CD4-positive, alpha-beta T cell (primary cell): ENCODE data around the gene WFDC2. TPM values are rescaled to one million over a fixed set of nuclear protein-coding genes. Genes with fewer than 3 reads are reported as not detected.

Source experiments
- ATAC-seq: fragments of 200-7000 bp; cut with Tn5 transposase; one replicate; pipeline ENCODE4 v1.10.0; 2022; ENCODE audit warnings: mild to moderate bottlenecking; ENCODE audit not compliant: poor library complexity
- CTCF ChIA-PET: fragments of 350-600 bp; sonication (Branson Sonifier 250); formaldehyde crosslinking; loops from one replicate; lab custom pipeline; 2021; ENCODE audit warnings: antibody characterized with exemption, inconsistent platforms; lab: Charles Lee
- POLR2A ChIA-PET: fragments of 350-600 bp; sonication (Branson Sonifier 250); formaldehyde crosslinking; loops from one replicate; lab custom pipeline; 2021; ENCODE audit warnings: antibody characterized with exemption, inconsistent platforms; lab: Charles Lee
- DNase-seq, 14 experiments: peaks; one replicate each; pipeline ENCODE4 v3.0.0-alpha.2; 2013 to 2020; ENCODE audit warnings: mixed read lengths in 2 of 14
- H3K27ac ChIP-seq, 2 donors: one replicate each; pipeline versions ENCODE4 v1.5.1 to v1.7.0; 2013; ENCODE audit warnings: low read length in 2 of 2, low read depth in 1 of 2, mild to moderate bottlenecking in 1 of 2
- H3K27me3 ChIP-seq, 2 experiments: 1 replicate in 1 of 2; 2 replicates in 1 of 2; pipeline versions ENCODE4 v1.6.1 to v1.7.0; 2013; ENCODE audit warnings: low read length in 2 of 2, control low read depth in 1 of 2, mild to moderate bottlenecking in 1 of 2, moderate library complexity in 1 of 2; ENCODE audit not compliant: insufficient read depth in 2 of 2, control insufficient read depth in 1 of 2
- H3K36me3 ChIP-seq: one replicate; pipeline ENCODE4 v1.6.1; 2013; ENCODE audit warnings: low read length, control low read depth; ENCODE audit not compliant: insufficient read depth
- H3K4me1 ChIP-seq: one replicate; pipeline ENCODE4 v1.6.1; 2013; ENCODE audit warnings: low read length, control low read depth; ENCODE audit not compliant: insufficient read depth
- H3K4me3 ChIP-seq: one replicate; pipeline ENCODE4 v1.5.1; 2013; ENCODE audit warnings: mild to moderate bottlenecking, low read length, moderate library complexity
- H3K9me3 ChIP-seq, 2 experiments: 1 replicate in 1 of 2; 2 replicates in 1 of 2; pipeline versions ENCODE4 v1.6.1 to v1.7.0; 2013; ENCODE audit warnings: low read length in 2 of 2, mild to moderate bottlenecking in 2 of 2, control low read depth in 1 of 2, moderate library complexity in 1 of 2; ENCODE audit not compliant: control insufficient read depth in 1 of 2, insufficient read depth in 1 of 2
- H3K27ac Mint-ChIP-seq: one replicate; pipeline ENCODE4 v1.8.0; 2020; ENCODE audit warnings: mixed read lengths
- H3K27me3 Mint-ChIP-seq: one replicate; pipeline ENCODE4 v1.8.0; 2021; ENCODE audit warnings: mixed read lengths
- H3K36me3 Mint-ChIP-seq: one replicate; pipeline ENCODE4 v1.8.0; 2021; ENCODE audit warnings: low read depth, mixed read lengths
- H3K4me1 Mint-ChIP-seq: one replicate; pipeline ENCODE4 v1.8.0; 2021; ENCODE audit warnings: low read depth, mixed read lengths
- H3K4me3 Mint-ChIP-seq: one replicate; pipeline ENCODE4 v1.8.0; 2020; ENCODE audit warnings: mild to moderate bottlenecking, mixed read lengths
- H3K9me3 Mint-ChIP-seq: one replicate; pipeline ENCODE4 v1.8.0; 2020; ENCODE audit warnings: mixed read lengths
- CTCF ChIP-seq: fragments of 200-600 bp; IDR thresholded peaks from one replicate; pipeline ENCODE4 v1.8.0; 2022; ENCODE audit warnings: antibody characterized with exemption, mild to moderate bottlenecking
- intact Hi-C, 2 experiments: fragments of 100-400 bp; cut with DNase I in 1 of 2; cut with micrococcal nuclease in 1 of 2; formaldehyde crosslinking; loops; one replicate each; pipeline versions ENCODE4 v1.15.1 to v1.9.0; 2023 to 2025; cut with DNase I, micrococcal nuclease
- total RNA-seq, 174 experiments: library from RNA in 2 of 174; stranded (reverse) in 2 of 174; gene quantifications; one replicate each; pipeline ENCODE4 v1.2.3 and lab custom pipeline; 2021 to 2026

WFDC2 gene
- total RNA-seq, 2 experiments from 2014 or later, result not detected

DNA sequence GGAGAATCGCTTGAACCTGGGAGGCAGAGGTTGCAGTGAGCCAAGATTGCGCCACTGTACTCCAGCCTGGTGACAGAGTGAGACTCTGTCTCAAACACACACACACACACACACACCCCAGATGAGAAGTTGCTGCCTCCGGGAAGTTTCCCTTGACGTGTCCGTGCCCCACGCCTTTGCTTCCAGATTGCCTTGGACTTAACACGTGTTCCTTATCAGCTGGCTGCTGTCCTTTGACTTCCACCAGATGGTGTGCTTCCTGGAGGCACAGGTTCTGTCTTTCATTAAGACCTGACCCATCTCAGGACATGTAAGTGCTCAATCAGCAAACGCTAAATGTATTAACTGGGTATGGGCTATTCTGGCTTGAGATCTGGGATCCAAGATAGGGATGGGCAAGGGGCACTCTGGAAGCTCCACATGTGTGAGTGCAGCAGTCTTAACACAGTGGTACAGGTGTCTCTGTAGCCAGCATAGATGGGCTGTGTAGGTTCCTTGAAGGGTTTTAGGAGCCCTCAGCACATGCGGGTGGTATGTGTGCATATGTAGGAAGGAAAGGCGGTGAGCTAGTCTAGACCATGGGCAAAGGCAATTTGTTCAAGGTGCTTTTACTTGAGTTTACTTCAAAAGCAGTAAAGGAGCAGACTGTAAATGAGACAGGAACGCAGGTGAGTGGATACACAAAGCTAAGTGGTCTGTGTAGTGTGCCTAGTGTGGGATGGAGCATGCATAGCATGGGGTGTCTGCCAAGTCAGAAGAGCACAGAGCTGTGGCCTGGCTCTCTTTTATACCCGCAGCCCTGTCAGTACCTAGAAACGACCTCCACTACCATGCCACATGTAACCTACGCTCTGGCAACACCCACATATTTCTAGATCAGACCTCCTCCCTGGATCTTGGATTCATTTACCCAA, 42.1 kb upstream of the WFDC2 start:
- no peak overlapping the region for H3K27ac ChIP-seq
- H3K9me3 ChIP-seq, result no peaks in the 10 kb centered on the region
- Mint-ChIP-seq H3K4me1 (no peaks in the 10 kb centered on the region), H3K27ac (no peak overlapping the region), H3K9me3 (no peaks in the 10 kb centered on the region), H3K36me3 (peaks cover 55% of the 10 kb centered on the region), H3K27me3 (no peaks in the 10 kb centered on the region), H3K4me3 (no peak overlapping the region)
- peaks cover 41% of the 10 kb centered on the region for H3K36me3 ChIP-seq
- H3K27me3 ChIP-seq, result no peaks in the 10 kb centered on the region
- CTCF ChIA-PET, result interaction anchor here (0.6 to 1.5 kb wide), 3 partner anchors 10 to 54 kb away, joined by 3 to 5 read pairs (median 3); no protein-coding TSS in a partner anchor
- TF ChIP-seq CTCF, result no peak
- POLR2A ChIA-PET, result interaction anchor here (3.8 kb wide), 1 partner anchor 54 kb away, joined by 13 read pairs; no protein-coding TSS in a partner anchor
- no peak overlapping the region for H3K4me3 ChIP-seq
- ATAC-seq, result no peak
- H3K4me1 ChIP-seq, result no peaks in the 10 kb centered on the region
- DNase-seq, result no peak
- intact Hi-C loops, result no loop called here

GRCh38 chr20:45429618-45430017, 39.9 kb upstream of the WFDC2 start:
- no peak for TF ChIP-seq CTCF

DNA sequence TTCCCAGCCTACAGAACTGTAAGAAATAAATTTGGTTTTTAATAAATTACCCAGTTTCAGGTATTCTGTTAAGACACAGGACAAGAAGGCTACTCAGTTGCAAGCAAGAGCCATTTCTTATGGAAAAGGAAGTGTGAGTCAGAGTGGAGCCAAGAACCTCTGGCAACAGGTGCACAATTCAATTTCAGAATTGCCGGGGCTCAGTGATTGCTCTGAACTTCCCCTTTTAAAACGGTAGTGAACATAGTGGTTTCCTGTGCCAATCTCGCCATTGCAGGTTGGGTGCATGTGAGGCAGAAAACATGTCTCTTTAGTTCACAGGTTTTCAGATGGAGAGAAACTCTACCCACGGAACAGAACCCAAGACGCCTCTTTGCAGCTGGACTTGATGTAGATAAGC, 37.3 kb upstream of the WFDC2 start:
- H3K4me3 Mint-ChIP-seq, result no peak overlapping the region
- H3K9me3 Mint-ChIP-seq, result no peaks in the 10 kb centered on the region
- intact Hi-C loops, result no loop called here
- H3K36me3 Mint-ChIP-seq, result peaks cover 17% of the 10 kb centered on the region
- Histone ChIP-seq H3K36me3 (peaks cover 6% of the 10 kb centered on the region), H3K27me3 (no peaks in the 10 kb centered on the region), H3K27ac (no peak overlapping the region), H3K4me1 (peaks cover 9% of the 10 kb centered on the region), H3K9me3 (no peaks in the 10 kb centered on the region), H3K4me3 (no peak overlapping the region)
- no peaks in the 10 kb centered on the region for H3K27me3 Mint-ChIP-seq
- peaks cover 7% of the 10 kb centered on the region for H3K4me1 Mint-ChIP-seq
- peak in 2 of 14 experiments; percentile 30 to 61 for DNase-seq
- no peak for ATAC-seq
- ChIA-PET CTCF (interaction anchor here (0.5 to 2.0 kb wide), 2 partner anchors 15 to 20 kb away, joined by 3 to 4 read pairs; no protein-coding TSS in a partner anchor), POLR2A (interaction anchor here (1.0 kb wide), 1 partner anchor 16 kb away, joined by 6 read pairs; the partner anchor contains the start of gene PIGT)
- H3K27ac Mint-ChIP-seq, result no peak overlapping the region
- no peak for TF ChIP-seq CTCF

More at GRCh38 chr20:45429618-45430017, 39.9 kb upstream of the WFDC2 start:
- no peak overlapping the region for H3K27ac ChIP-seq
- H3K4me3 ChIP-seq, result no peak overlapping the region
- no peaks in the 10 kb centered on the region for H3K27me3 ChIP-seq
- ChIA-PET POLR2A (interaction anchor here (1.2 to 3.8 kb wide), 2 partner anchors 14 to 56 kb away, joined by 6 to 13 read pairs; partner anchors contain the start of gene PIGT), CTCF (interaction anchor here (1.2 kb wide), 1 partner anchor 56 kb away, joined by 3 read pairs; no protein-coding TSS in a partner anchor)
- H3K27ac Mint-ChIP-seq, result no peak overlapping the region
- no peaks in the 10 kb centered on the region for H3K27me3 Mint-ChIP-seq
- peaks cover 42% of the 10 kb centered on the region for H3K36me3 Mint-ChIP-seq
- H3K4me1 ChIP-seq, result no peaks in the 10 kb centered on the region
- H3K9me3 Mint-ChIP-seq, result no peaks in the 10 kb centered on the region
- H3K4me3 Mint-ChIP-seq, result no peak overlapping the region
- peaks cover 22% of the 10 kb centered on the region for H3K36me3 ChIP-seq
- DNase-seq (no peak), ATAC-seq (no peak)
- no peaks in the 10 kb centered on the region for H3K4me1 Mint-ChIP-seq
- no peaks in the 10 kb centered on the region for H3K9me3 ChIP-seq
- intact Hi-C loops, result no loop called here
